ENCODE data around the gene CMTM1.

The CMTM1 gene

GRCh38 chr16:66598111-66598510, 31.9 kb downstream of the CMTM1 start:
- no peak overlapping the region for H3K27ac ChIP-seq
- TF ChIP-seq, protein P1, sequence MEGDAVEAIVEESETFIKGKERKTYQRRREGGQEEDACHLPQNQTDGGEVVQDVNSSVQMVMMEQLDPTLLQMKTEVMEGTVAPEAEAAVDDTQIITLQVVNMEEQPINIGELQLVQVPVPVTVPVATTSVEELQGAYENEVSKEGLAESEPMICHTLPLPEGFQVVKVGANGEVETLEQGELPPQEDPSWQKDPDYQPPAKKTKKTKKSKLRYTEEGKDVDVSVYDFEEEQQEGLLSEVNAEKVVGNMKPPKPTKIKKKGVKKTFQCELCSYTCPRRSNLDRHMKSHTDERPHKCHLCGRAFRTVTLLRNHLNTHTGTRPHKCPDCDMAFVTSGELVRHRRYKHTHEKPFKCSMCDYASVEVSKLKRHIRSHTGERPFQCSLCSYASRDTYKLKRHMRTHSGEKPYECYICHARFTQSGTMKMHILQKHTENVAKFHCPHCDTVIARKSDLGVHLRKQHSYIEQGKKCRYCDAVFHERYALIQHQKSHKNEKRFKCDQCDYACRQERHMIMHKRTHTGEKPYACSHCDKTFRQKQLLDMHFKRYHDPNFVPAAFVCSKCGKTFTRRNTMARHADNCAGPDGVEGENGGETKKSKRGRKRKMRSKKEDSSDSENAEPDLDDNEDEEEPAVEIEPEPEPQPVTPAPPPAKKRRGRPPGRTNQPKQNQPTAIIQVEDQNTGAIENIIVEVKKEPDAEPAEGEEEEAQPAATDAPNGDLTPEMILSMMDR (IDR thresholded peaks at IDR 0.05): no peak
- TF ChIP-seq ZFX (IDR thresholded peaks at IDR 0.05; ENCODE audit: borderline replicate concordance): no peak

GRCh38 chr16:66599726-66600125, 33.5 kb downstream of the CMTM1 start:
- no peak overlapping the region for H3K27ac ChIP-seq
- TF ChIP-seq ZFX (IDR thresholded peaks at IDR 0.05; ENCODE audit: borderline replicate concordance): no peak
- TF ChIP-seq, protein P1 (IDR thresholded peaks at IDR 0.05): no peak

- no peak for TF ChIP-seq ZFX (IDR thresholded peaks at IDR 0.05; ENCODE audit: borderline replicate concordance)
- TF ChIP-seq, protein P1 (IDR thresholded peaks at IDR 0.05): no peak
These were observed 34.2 kb downstream of the CMTM1 start for GRCh38 chr16:66600477-66600876.

DNA sequence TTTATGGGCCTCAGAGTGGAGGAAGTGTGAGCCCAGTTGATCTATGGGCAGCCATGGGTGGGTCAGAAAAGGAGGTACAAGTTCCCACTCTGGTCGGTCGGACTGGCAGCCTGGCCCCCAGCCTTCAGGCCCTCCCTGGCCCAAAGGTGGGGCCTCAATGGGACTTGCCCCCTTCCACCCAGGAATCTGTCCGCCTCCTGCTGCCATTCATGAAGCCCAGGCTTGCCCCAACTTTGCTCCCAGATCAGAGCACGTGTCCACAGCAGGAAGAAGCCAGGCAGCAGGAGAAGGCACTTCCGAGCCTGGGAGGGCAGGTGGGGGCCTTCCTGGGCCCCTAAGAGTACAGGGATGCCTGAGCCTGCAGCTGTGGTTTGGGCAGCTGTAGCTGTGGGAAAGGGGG, 35.2 kb downstream of the CMTM1 start:
- TF ChIP-seq ZFX (IDR thresholded peaks at IDR 0.05; ENCODE audit: borderline replicate concordance): no peak
- TF ChIP-seq, protein P1 (IDR thresholded peaks at IDR 0.05): no peak
- no peak overlapping the region for H3K27ac ChIP-seq

More at GRCh38 chr16:66600477-66600876, 34.2 kb downstream of the CMTM1 start:
- no peak overlapping the region for H3K27ac ChIP-seq

- no peak overlapping the region for H3K27ac ChIP-seq
- no peak for TF ChIP-seq ZFX (IDR thresholded peaks at IDR 0.05; ENCODE audit: borderline replicate concordance)
- TF ChIP-seq, protein P1 (IDR thresholded peaks at IDR 0.05): no peak
These were observed 37.5 kb downstream of the CMTM1 start for GRCh38 chr16:66603537-66604375.

DNA sequence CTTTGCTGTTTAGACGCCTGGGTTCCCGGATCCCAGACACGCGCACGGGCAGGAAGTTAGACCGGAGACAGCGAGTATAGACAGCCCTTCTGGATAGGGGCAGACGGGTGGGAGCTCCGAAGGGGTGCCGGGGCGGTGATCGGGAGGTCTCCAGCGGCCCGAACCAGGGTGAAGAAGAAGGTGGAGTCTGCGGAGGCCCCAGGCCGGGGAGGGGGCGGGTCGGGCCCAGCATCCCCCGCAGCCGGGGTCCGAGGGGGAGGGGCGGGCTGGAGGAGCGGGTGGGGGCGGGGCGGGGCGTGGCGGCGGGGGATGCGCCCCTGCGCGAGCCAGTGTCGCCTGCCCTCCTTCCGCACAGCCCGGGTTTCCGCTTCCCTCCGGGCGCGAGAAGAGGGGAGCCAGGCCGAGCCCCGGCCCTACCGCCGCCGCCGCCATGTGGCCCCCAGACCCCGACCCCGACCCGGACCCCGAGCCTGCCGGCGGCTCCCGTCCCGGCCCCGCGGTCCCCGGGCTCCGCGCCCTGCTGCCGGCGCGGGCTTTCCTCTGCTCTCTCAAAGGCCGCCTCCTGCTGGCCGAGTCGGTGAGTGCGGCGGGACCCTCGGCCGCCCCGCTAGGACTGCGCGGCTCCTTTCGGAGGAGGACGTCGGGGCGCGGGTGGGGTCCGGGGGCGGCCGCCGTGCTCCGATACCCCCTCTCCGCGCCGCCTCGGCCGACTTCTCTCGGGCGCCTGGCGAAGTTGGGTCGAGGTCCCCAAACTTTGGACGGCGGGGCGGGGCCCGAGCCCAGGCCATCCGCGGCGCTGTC, 38.3 kb downstream of the CMTM1 start, which contains the start of gene CMTM3:
Gene CMTM3 (plus strand): TSS at position 329 of the 801 bp plus-strand sequence. CDS start 102 bp downstream, at position 431.
- TF ChIP-seq, protein P1 (IDR thresholded peaks at IDR 0.05): peak; percentile 86
- no peak for TF ChIP-seq ZFX (IDR thresholded peaks at IDR 0.05; ENCODE audit: borderline replicate concordance)
- H3K27ac ChIP-seq: no peak within 1 kb of the TSS
